HPDE6-E6E7 (cell line): ENCODE measurements around the gene METTL16.

Experiments
- DNase-seq: peaks from one replicate; pipeline ENCODE4 v3.0.0; 2011; ENCODE audit warnings: missing footprints; ENCODE audit errors: extremely low spot score

The METTL16 gene

GRCh38 chr17:2414446-2415064 lies 97.1 kb downstream of the METTL16 start:
- no peak for DNase-seq

GRCh38 chr17:2412561-2413021 lies 99.1 kb downstream of the METTL16 start:
- no peak for DNase-seq

GRCh38 chr17:2410951-2411350 lies 100.7 kb downstream of the METTL16 start:
- no peak for DNase-seq

- DNase-seq, result no peak
Observed at GRCh38 chr17:2406903-2407790, 104.5 kb downstream of the METTL16 start.

GRCh38 chr17:2406271-2406902 lies 105.3 kb downstream of the METTL16 start:
- no peak for DNase-seq

GRCh38 chr17:2405247-2405926 lies 106.3 kb downstream of the METTL16 start:
- DNase-seq, result no peak

GRCh38 chr17:2403044-2403443 lies 108.6 kb downstream of the METTL16 start:
- DNase-seq, result no peak

- DNase-seq, result no peak
Observed at GRCh38 chr17:2402544-2402943, 109.1 kb downstream of the METTL16 start.

- no peak for DNase-seq
Observed at GRCh38 chr17:2401426-2402221, 110.1 kb downstream of the METTL16 start.

GRCh38 chr17:2400877-2401425 lies 110.7 kb downstream of the METTL16 start, which contains the start of gene MNT:
Gene MNT, minus strand, starts transcription at chr17:2401060. Its CDS starts 348 bp downstream, at chr17:2400712.
- DNase-seq, result no peak

- no peak for DNase-seq
Observed at GRCh38 chr17:2400474-2400866, 111.2 kb downstream of the METTL16 start.

GRCh38 chr17:2399572-2400473 lies 111.9 kb downstream of the METTL16 start:
- DNase-seq, result no peak

- DNase-seq, result no peak
Observed at GRCh38 chr17:2398655-2399571, 112.8 kb downstream of the METTL16 start.

GRCh38 chr17:2398182-2398581 lies 113.5 kb downstream of the METTL16 start:
- no peak for DNase-seq

- DNase-seq, result no peak
Observed at GRCh38 chr17:2397247-2398171, 114.2 kb downstream of the METTL16 start.

- DNase-seq, result no peak
Observed at GRCh38 chr17:2396568-2397246, 115.0 kb downstream of the METTL16 start.

- no peak for DNase-seq
Observed at GRCh38 chr17:2396192-2396567, 115.5 kb downstream of the METTL16 start.
